GM12878 (cell line): ENCODE results near the gene GINS1. TPM values are rescaled to one million over a fixed set of nuclear protein-coding genes. Genes with fewer than 3 reads are reported as not detected.

Experiments
- MEF2B ChIP-seq: fragments of 450-650 bp; IDR thresholded peaks from 2 replicates; pipeline ENCODE4 v1.6.1; 2018; ENCODE audit warnings: mild to moderate bottlenecking, moderate library complexity; ENCODE audit not compliant: partially characterized antibody, poor library complexity, severe bottlenecking
- NFYB ChIP-seq: IDR thresholded peaks from 2 replicates; pipeline ENCODE4 v1.6.1; 2011; ENCODE audit warnings: low read depth, mild to moderate bottlenecking, low read length, improper control_type of control experiment, moderate library complexity; ENCODE audit not compliant: insufficient read depth
- SMAD5 ChIP-seq: IDR thresholded peaks from 2 replicates; pipeline ENCODE4 v1.6.1; 2016; ENCODE audit warnings: antibody characterized with exemption, low read depth
- SP1 ChIP-seq: IDR thresholded peaks from one replicate; pipeline ENCODE4 v1.6.1; 2011; ENCODE audit warnings: low read depth, low read length
- TAF1 ChIP-seq: IDR thresholded peaks from 2 replicates; pipeline ENCODE4 v1.6.1; 2011; ENCODE audit warnings: mild to moderate bottlenecking, low read depth, low read length, borderline replicate concordance
- TBL1XR1 ChIP-seq: IDR thresholded peaks from 2 replicates; pipeline ENCODE4 v1.6.1; 2012; ENCODE audit warnings: low read depth, low read length, improper control_type of control experiment
- ZZZ3 ChIP-seq: IDR thresholded peaks from 2 replicates; pipeline ENCODE4 v1.6.1; 2011; ENCODE audit warnings: low read depth; ENCODE audit not compliant: control insufficient read depth, insufficient read length
- polyA plus RNA-seq, 11 experiments: library from polyadenylated mRNA; depleted of rRNA in 4 of 11; unstranded in 6 of 11; stranded (reverse) in 5 of 11; fragments of >200 nt; fragmentation: Nextera tagmentation in 4 of 11; fragmentation: Illumina TruSeq in 1 of 11; extraction: Ambion mirVana in 4 of 11; extraction: Trizol in 1 of 11; gene quantifications; 1 replicate in 1 of 11; 2 replicates in 10 of 11; pipeline versions ENCODE4 v1.2.1 to v1.2.3, GENCODE V29; 2011 to 2016; ENCODE audit warnings: inconsistent platforms in 2 of 11, missing spikeins in 2 of 11, low read depth in 1 of 11
- total RNA-seq, 4 experiments: library from RNA; depleted of rRNA in 3 of 4; stranded (reverse); fragments of >200 nt in 3 of 4; fragmentation: Illumina TruSeq in 1 of 4; extraction: Trizol in 1 of 4; gene quantifications; 2 replicates each; pipeline versions ENCODE4 v1.2.1 to v1.2.3, GENCODE V29; 2013 to 2021
- TF ChIP-seq, protein P1 (sequence below): fragments of 450-650 bp; IDR thresholded peaks from 2 replicates; pipeline ENCODE4 v1.6.1; 2016; ENCODE audit warnings: mild to moderate bottlenecking
- TF ChIP-seq, protein P2 (sequence below): IDR thresholded peaks from 2 replicates; pipeline ENCODE4 v1.6.1; 2012; ENCODE audit warnings: low read depth, low read length, improper control_type of control experiment

GINS1 gene
- total and polyA plus RNA-seq, 10 of the 15 experiments (the other 5 are each of a cell fraction or from before 2014, with no cell fraction given), result 13.0 to 44.6 (median 30.3) TPM

DNA sequence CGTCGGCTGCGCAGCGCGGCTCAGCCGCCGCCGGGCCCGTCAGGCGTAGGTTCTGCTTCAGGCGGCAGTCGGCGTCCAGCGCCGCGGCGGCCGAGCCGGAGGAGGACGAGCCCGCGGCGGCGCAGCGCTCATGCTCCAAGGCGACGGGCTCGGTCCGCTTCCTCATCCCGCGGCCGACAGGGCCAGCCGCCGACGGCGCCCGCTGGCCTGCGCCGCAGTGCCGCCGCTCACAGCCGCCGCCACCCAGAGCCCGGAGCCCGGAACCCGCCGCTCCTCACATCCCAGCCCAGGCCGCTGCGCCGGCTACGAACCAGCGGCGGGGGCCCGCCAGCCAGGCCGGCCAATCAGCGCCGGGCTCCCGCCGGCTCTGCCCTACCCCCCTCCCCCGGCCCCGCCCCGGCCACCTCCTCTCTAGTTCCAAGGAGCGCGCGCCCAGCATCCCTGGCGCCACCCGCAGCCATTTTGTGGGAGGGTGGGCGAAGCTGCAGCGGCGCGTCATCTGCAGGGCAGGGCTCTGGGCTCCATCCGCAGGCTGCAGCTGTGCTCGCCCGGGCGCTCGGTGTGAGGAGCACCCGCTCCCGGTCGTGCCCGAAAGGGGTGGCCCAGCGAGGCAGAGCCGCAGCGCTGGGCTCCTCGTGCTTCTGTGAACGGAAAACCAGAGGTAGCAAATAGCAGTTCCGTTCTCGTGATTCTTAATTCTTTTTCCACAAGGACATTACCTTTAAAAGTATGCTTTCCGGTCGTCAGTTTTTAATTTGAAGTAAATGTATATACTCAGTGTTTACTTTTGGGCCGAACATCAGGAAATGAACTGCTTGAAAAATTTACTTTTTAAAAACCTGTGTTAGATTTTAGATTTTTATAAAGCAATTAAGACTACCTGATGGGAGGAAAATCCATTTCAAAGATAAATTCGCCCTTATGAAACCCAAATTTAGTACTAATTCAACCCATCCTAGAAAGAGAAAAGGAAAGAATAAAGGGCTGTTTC is 16.6 kb upstream of the GINS1 start, which contains the start of gene ABHD12 (continued):
- TF ChIP-seq, protein P1, sequence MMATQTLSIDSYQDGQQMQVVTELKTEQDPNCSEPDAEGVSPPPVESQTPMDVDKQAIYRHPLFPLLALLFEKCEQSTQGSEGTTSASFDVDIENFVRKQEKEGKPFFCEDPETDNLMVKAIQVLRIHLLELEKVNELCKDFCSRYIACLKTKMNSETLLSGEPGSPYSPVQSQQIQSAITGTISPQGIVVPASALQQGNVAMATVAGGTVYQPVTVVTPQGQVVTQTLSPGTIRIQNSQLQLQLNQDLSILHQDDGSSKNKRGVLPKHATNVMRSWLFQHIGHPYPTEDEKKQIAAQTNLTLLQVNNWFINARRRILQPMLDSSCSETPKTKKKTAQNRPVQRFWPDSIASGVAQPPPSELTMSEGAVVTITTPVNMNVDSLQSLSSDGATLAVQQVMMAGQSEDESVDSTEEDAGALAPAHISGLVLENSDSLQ, result no peak
- TF ChIP-seq MEF2B (no peak), TAF1 (peak; percentile 77; the same call in 1 of the 2 replicates), SMAD5 (peak; percentile 70; the same call in 1 of the 2 replicates), SP1 (peak; percentile 56), TBL1XR1 (no peak), ZZZ3 (no peak), NFYB (peak; percentile 37; the same call in 1 of the 2 replicates)
- TF ChIP-seq, protein P2, sequence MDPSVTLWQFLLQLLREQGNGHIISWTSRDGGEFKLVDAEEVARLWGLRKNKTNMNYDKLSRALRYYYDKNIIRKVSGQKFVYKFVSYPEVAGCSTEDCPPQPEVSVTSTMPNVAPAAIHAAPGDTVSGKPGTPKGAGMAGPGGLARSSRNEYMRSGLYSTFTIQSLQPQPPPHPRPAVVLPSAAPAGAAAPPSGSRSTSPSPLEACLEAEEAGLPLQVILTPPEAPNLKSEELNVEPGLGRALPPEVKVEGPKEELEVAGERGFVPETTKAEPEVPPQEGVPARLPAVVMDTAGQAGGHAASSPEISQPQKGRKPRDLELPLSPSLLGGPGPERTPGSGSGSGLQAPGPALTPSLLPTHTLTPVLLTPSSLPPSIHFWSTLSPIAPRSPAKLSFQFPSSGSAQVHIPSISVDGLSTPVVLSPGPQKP, result 0 out of 2 replicates have a peak, but pooled peaks have one; percentile 29
